GM23248 (cell line): ENCODE results near the gene SBK2. TPM values are rescaled to one million over a fixed set of nuclear protein-coding genes. Genes with fewer than 3 reads are reported as not detected.

Experiments
- DNase-seq: peaks from one replicate; pipeline ENCODE4 v3.0.0-alpha.2; 2015
- H2AFZ ChIP-seq: fragments of 200-600 bp; sonication (generic); 2 replicates; pipeline ENCODE4 v1.6.1; 2016; ENCODE audit warnings: antibody characterized with exemption
- H3F3A ChIP-seq: fragments of 200-600 bp; sonication (generic); 2 replicates; pipeline ENCODE4 v1.6.1; 2016; ENCODE audit warnings: mild to moderate bottlenecking, antibody characterized with exemption, mixed run types; ENCODE audit not compliant: insufficient read depth
- H3K27ac ChIP-seq: fragments of 200-600 bp; sonication (generic); 2 replicates; pipeline ENCODE4 v1.5.1; 2016; ENCODE audit warnings: mild to moderate bottlenecking
- H3K27me3 ChIP-seq: fragments of 200-600 bp; sonication (generic); replicated peaks from 2 replicates; pipeline ENCODE4 v1.6.1; 2016; ENCODE audit warnings: mild to moderate bottlenecking; ENCODE audit not compliant: insufficient read depth
- H3K36me3 ChIP-seq: fragments of 200-600 bp; sonication (generic); 2 replicates; pipeline ENCODE4 v1.6.1; 2016; ENCODE audit warnings: low read depth, mild to moderate bottlenecking
- H3K4me1 ChIP-seq: fragments of 200-600 bp; sonication (generic); 2 replicates; pipeline ENCODE4 v1.6.1; 2016; ENCODE audit warnings: mild to moderate bottlenecking; ENCODE audit not compliant: insufficient read depth
- H3K4me2 ChIP-seq: fragments of 200-600 bp; sonication (generic); one replicate; pipeline ENCODE4 v1.6.1; 2016; ENCODE audit warnings: mild to moderate bottlenecking; ENCODE audit not compliant: unreplicated experiment
- H3K4me3 ChIP-seq: fragments of 200-600 bp; sonication (generic); 2 replicates; pipeline ENCODE4 v1.5.1; 2016; ENCODE audit warnings: mild to moderate bottlenecking
- H3K79me2 ChIP-seq: fragments of 200-600 bp; sonication (generic); 2 replicates; pipeline ENCODE4 v1.6.1; 2016; ENCODE audit warnings: mild to moderate bottlenecking; ENCODE audit not compliant: insufficient read depth
- H3K9ac ChIP-seq: fragments of 200-600 bp; sonication (generic); 2 replicates; pipeline ENCODE4 v1.6.1; 2016; ENCODE audit warnings: mild to moderate bottlenecking
- H3K9me2 ChIP-seq: fragments of 200-600 bp; sonication (generic); 2 replicates; pipeline ENCODE4 v1.6.1; 2016; ENCODE audit warnings: mixed run types, mild to moderate bottlenecking, moderate library complexity; ENCODE audit not compliant: insufficient read depth
- H3K9me3 ChIP-seq: fragments of 200-600 bp; sonication (generic); one replicate; pipeline ENCODE4 v1.6.1; 2017; ENCODE audit warnings: low read depth
- H4K20me1 ChIP-seq: fragments of 200-600 bp; sonication (generic); 2 replicates; pipeline ENCODE4 v1.6.0; 2016; ENCODE audit not compliant: insufficient read depth
- EZH2 ChIP-seq: fragments of 200-600 bp; sonication (generic); IDR thresholded peaks from 2 replicates; pipeline ENCODE4 v1.6.1; 2018; ENCODE audit warnings: antibody characterized with exemption, mild to moderate bottlenecking; ENCODE audit not compliant: insufficient read depth, poor library complexity, severe bottlenecking
- EZH2phosphoT487 ChIP-seq: fragments of 200-600 bp; sonication (generic); IDR thresholded peaks from 2 replicates; pipeline ENCODE4 v1.6.1; 2018; ENCODE audit warnings: antibody characterized with exemption, moderate library complexity, mild to moderate bottlenecking, low read depth; ENCODE audit not compliant: insufficient read depth
- WGBS, 2 experiments: methylation state at CpG; one replicate each; pipeline ENCODE4 v1.1.6; 2015 to 2017; ENCODE audit warnings: low lambda C conversion rate in 2 of 2, low coverage in 1 of 2; ENCODE audit errors: missing lambda C conversion rate in 2 of 2; 5-methylcytosine and 5-hydroxymethylcytosine counted together
- in situ Hi-C: fragments of 300-500 bp; cut with MboI; formaldehyde crosslinking; loops from 2 replicates; pipeline ENCODE4 v1.15.0; 2020
- polyA plus RNA-seq: library from polyadenylated mRNA; unstranded; fragments of >200 nt; fragmentation: Nextera tagmentation; extraction: Ambion mirVana; gene quantifications from 2 replicates; pipeline ENCODE4 v1.2.1, GENCODE V29; 2016
- total RNA-seq: library from RNA; depleted of rRNA; stranded (reverse); fragments of >200 nt; shearing (Covaris generic); gene quantifications from 2 replicates; pipeline ENCODE4 v1.2.3, GENCODE V29; 2014

Gene SBK2
- total and polyA plus RNA-seq, 2 experiments from 2014 or later = not detected

- Histone ChIP-seq H4K20me1 (no peaks in the 10 kb centered on the region), H3K9me2 (no peaks in the 10 kb centered on the region), H3K4me3 (peak overlapping the region; percentile 33), H3K9me3 (no peaks in the 10 kb centered on the region), H3K27me3 (no peaks in the 10 kb centered on the region), H3K4me2 (peak overlapping the region; percentile 20), H3F3A (peaks cover 12% of the 10 kb centered on the region), H3K9ac (peak overlapping the region; percentile 71; the same call in 1 of the 2 replicates), H3K79me2 (peaks cover 6% of the 10 kb centered on the region; the same call in 1 of the 2 replicates), H3K27ac (no peak overlapping the region), H2AFZ (no peak overlapping the region), H3K36me3 (no peaks in the 10 kb centered on the region), H3K4me1 (peaks cover 33% of the 10 kb centered on the region)
- no peak for TF ChIP-seq EZH2
- TF ChIP-seq EZH2phosphoT487 = no peak
- no peak for DNase-seq
- 49 to 60% methylated on average over 22 to 33 of the region's 36 CpGs for WGBS, 2 experiments
- in situ Hi-C loops = no loop called here
Observed at GRCh38 chr19:55488986-55489710, 47.8 kb downstream of the SBK2 start.

GRCh38 chr19:55487924-55488687 is 48.8 kb downstream of the SBK2 start, which contains the start of gene SSC5D:
Gene SSC5D, plus strand, starts transcription at chr19:55488436. Its CDS starts 154 bp downstream, at chr19:55488590.
- in situ Hi-C loops = no loop called here
- 3% methylated on average over 9 to 21 of the region's 21 CpGs for WGBS, 2 experiments

DNA sequence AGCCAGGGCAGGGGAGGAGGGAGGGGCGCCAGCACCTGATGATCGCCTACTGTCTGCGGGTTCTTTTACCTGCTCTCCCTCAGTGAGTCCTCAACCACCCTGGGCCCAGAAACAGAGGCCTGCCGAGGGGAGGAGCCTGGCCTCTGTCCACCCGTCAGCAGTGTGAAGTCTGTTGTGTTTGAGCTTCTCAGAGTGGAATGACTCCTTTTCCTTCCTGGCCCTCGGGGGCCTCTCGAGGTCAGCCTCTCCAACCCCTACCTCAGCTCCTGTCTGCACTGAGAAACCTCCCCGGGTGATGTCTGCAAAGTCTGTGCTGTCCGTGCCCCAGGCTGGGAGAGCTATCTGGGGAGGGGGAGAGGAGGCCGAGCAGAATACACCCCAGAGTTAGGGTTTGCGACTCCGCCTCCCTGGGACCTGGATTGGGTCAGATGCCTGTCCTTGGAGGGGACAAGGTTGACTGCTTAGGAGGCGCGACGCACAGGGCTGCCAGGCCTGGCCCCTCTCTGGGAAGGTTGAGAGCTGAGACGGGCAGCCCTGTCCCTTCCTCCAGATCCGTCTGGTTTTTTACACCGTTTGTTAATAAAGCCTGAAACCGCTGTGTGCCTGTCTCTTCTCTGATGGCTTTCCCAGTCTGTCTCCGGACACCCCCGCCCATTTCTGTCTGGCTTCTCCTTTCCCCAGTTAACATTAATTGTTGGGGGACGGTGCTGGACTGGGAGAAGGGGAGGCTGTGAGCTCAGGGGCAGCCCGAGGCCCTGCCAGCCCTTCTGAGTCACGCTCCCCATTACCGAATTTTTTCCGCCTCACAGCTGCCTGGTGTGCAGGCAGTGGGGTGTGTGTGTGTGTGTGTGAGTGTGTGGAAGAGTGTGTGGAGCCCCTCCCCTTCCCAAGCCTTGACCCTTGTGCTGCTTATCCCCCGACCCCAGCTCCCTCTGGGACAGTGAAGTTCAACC is 49.7 kb downstream of the SBK2 start:
- H3F3A ChIP-seq = peaks cover 12% of the 10 kb centered on the region
- peak overlapping the region; percentile 93 for H3K4me2 ChIP-seq
- peak overlapping the region; percentile 97 for H3K27ac ChIP-seq
- H3K79me2 ChIP-seq = peaks cover 9% of the 10 kb centered on the region; the same call in 1 of the 2 replicates
- H3K9me2 ChIP-seq = no peaks in the 10 kb centered on the region
- peak; percentile 97 for DNase-seq
- no peaks in the 10 kb centered on the region for H3K27me3 ChIP-seq
- H3K9me3 ChIP-seq = no peaks in the 10 kb centered on the region
- WGBS, 2 experiments = 1 to 4% methylated on average over 26 to 27 of the region's 27 CpGs
- no peaks in the 10 kb centered on the region for H4K20me1 ChIP-seq
- peaks cover 24% of the 10 kb centered on the region for H3K4me1 ChIP-seq
- TF ChIP-seq EZH2 (no peak), EZH2phosphoT487 (no peak)
- peak overlapping the region; percentile 34 for H2AFZ ChIP-seq
- no peaks in the 10 kb centered on the region for H3K36me3 ChIP-seq
- in situ Hi-C loops = no loop called here
- peak overlapping the region; percentile 86 for H3K9ac ChIP-seq
- H3K4me3 ChIP-seq = peak overlapping the region; percentile 80

More at GRCh38 chr19:55487924-55488687, 48.8 kb downstream of the SBK2 start, which contains the start of gene SSC5D:
- no peaks in the 10 kb centered on the region for H3K27me3 ChIP-seq
- H3K4me1 ChIP-seq = peaks cover 28% of the 10 kb centered on the region
- H2AFZ ChIP-seq = peak within 1 kb of the TSS; percentile 53
- H3K36me3 ChIP-seq = no peaks in the 10 kb centered on the region
- no peaks in the 10 kb centered on the region for H3K9me2 ChIP-seq
- H3K9me3 ChIP-seq = no peaks in the 10 kb centered on the region
- H3K27ac ChIP-seq = peak within 1 kb of the TSS; percentile 97
- peaks cover 12% of the 10 kb centered on the region for H3F3A ChIP-seq
- DNase-seq = peak; percentile 70
- peak within 1 kb of the TSS; percentile 93 for H3K4me2 ChIP-seq
- no peaks in the 10 kb centered on the region for H4K20me1 ChIP-seq
- peak within 1 kb of the TSS; percentile 80 for H3K4me3 ChIP-seq
- H3K79me2 ChIP-seq = peaks cover 9% of the 10 kb centered on the region; the same call in 1 of the 2 replicates
- peak within 1 kb of the TSS; percentile 86 for H3K9ac ChIP-seq
- no peak for TF ChIP-seq EZH2phosphoT487
- TF ChIP-seq EZH2 = no peak
